ENCODE data around the gene COIL. TPM values are rescaled to one million over a fixed set of nuclear protein-coding genes. Genes with fewer than 3 reads are reported as not detected.

Gene COIL
- total RNA-seq, 2 experiments from 2014 or later, result 19.4 to 20.3 TPM

- peaks cover 59% of the 10 kb centered on the region for H3K36me3 ChIP-seq (ENCODE audit: insufficient read depth, low read length)
- no peak for ATAC-seq (ENCODE audit: poor library complexity)
Observed at GRCh38 chr17:56947741-56948140, 13.1 kb downstream of the COIL start.

DNA sequence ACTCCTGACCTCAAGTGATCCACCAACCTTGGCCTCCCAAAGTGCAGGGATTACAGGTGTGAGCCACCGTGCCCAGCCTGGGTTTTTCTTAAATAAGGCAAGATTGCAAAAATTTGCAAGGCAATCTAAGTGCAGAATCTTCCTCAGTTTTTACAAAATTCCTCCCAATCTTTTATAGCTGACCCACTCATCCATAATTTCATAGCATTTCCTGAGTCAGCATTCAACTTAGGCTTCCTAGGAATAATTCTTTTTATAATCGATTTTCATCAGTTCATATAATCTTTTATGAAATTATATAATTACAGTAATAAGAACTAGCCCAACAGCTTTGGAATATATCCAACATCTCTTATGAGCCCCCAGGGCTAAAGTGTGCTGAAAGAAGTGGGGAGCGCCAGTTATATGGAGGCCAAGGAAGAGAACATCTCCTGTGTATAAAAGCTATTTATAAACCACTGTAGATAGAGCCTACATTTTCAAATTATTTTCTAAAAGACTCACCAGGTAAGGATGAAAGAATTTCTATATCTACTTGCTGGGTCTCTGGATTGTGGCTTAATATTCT lies 14.8 kb downstream of the COIL start:
- peaks cover 70% of the 10 kb centered on the region for H3K36me3 ChIP-seq (ENCODE audit: insufficient read depth, low read length)
- Mint-ChIP-seq H3K9me3 (no peaks in the 10 kb centered on the region), H3K27ac (no peak overlapping the region), H3K4me3 (no peak overlapping the region), H3K36me3 (ENCODE audit: low read depth) (peaks cover 93% of the 10 kb centered on the region), H3K27me3 (no peaks in the 10 kb centered on the region), H3K4me1 (ENCODE audit: low read depth) (no peaks in the 10 kb centered on the region)
- CTCF ChIA-PET, result no interaction called here
- POLR2A ChIA-PET, result no interaction called here
- intact Hi-C loops (cut with DNase I, micrococcal nuclease), result no loop called here
- no peaks in the 10 kb centered on the region for H3K4me1 ChIP-seq (ENCODE audit: insufficient read depth, low read length)
- no peak for TF ChIP-seq CTCF (IDR thresholded peaks at IDR 0.05)
- no peak for ATAC-seq (ENCODE audit: poor library complexity)
- H3K27ac ChIP-seq (ENCODE audit: low read depth in 1 of 2, low read length in 2 of 2), result no peak overlapping the region
- no peaks in the 10 kb centered on the region for H3K9me3 ChIP-seq (ENCODE audit: control insufficient read depth in 1 of 2, insufficient read depth in 1 of 2, low read length in 2 of 2)
- DNase-seq, result no peak
- H3K4me3 ChIP-seq (ENCODE audit: low read length), result no peak overlapping the region
- no peaks in the 10 kb centered on the region for H3K27me3 ChIP-seq (ENCODE audit: control insufficient read depth in 1 of 2, insufficient read depth in 2 of 2, low read length in 2 of 2)

More at GRCh38 chr17:56947741-56948140, 13.1 kb downstream of the COIL start:
- no peak overlapping the region for H3K4me3 Mint-ChIP-seq
- intact Hi-C loops (cut with DNase I, micrococcal nuclease), result no loop called here
- Histone ChIP-seq H3K9me3 (ENCODE audit: control insufficient read depth in 1 of 2, insufficient read depth in 1 of 2, low read length in 2 of 2) (no peaks in the 10 kb centered on the region), H3K27ac (ENCODE audit: low read depth in 1 of 2, low read length in 2 of 2) (no peak overlapping the region), H3K4me3 (ENCODE audit: low read length) (no peak overlapping the region), H3K4me1 (ENCODE audit: insufficient read depth, low read length) (no peaks in the 10 kb centered on the region), H3K27me3 (ENCODE audit: control insufficient read depth in 1 of 2, insufficient read depth in 2 of 2, low read length in 2 of 2) (no peaks in the 10 kb centered on the region)
- TF ChIP-seq CTCF (IDR thresholded peaks at IDR 0.05), result no peak
- no peak overlapping the region for H3K27ac Mint-ChIP-seq
- no peaks in the 10 kb centered on the region for H3K27me3 Mint-ChIP-seq
- ChIA-PET POLR2A (no interaction called here), CTCF (interaction anchor here (0.6 kb wide), 1 partner anchor 59 kb away, joined by 3 read pairs; no protein-coding TSS in a partner anchor)
- H3K9me3 Mint-ChIP-seq, result no peaks in the 10 kb centered on the region
- H3K4me1 Mint-ChIP-seq (ENCODE audit: low read depth), result no peaks in the 10 kb centered on the region
- peaks cover 88% of the 10 kb centered on the region for H3K36me3 Mint-ChIP-seq (ENCODE audit: low read depth)
- no peak for DNase-seq

GRCh38 chr17:56943505-56944125 lies 17.2 kb downstream of the COIL start:
- no peak for DNase-seq
- peaks cover 89% of the 10 kb centered on the region for H3K36me3 Mint-ChIP-seq (ENCODE audit: low read depth)
- no peak overlapping the region for H3K27ac Mint-ChIP-seq
- Histone ChIP-seq H3K27ac (ENCODE audit: low read depth in 1 of 2, low read length in 2 of 2) (no peak overlapping the region), H3K4me3 (ENCODE audit: low read length) (no peak overlapping the region), H3K36me3 (ENCODE audit: insufficient read depth, low read length) (peaks cover 54% of the 10 kb centered on the region), H3K27me3 (ENCODE audit: control insufficient read depth in 1 of 2, insufficient read depth in 2 of 2, low read length in 2 of 2) (no peaks in the 10 kb centered on the region), H3K4me1 (ENCODE audit: insufficient read depth, low read length) (no peaks in the 10 kb centered on the region), H3K9me3 (ENCODE audit: control insufficient read depth in 1 of 2, insufficient read depth in 1 of 2, low read length in 2 of 2) (no peaks in the 10 kb centered on the region)
- no peaks in the 10 kb centered on the region for H3K4me1 Mint-ChIP-seq (ENCODE audit: low read depth)
- CTCF ChIA-PET, result interaction anchor here (1.0 kb wide), 2 partner anchors 17 to 124 kb away, joined by 3 read pairs; partner anchors contain the start of gene COIL
- H3K9me3 Mint-ChIP-seq, result no peaks in the 10 kb centered on the region
- no peak for ATAC-seq (ENCODE audit: poor library complexity)
- no peaks in the 10 kb centered on the region for H3K27me3 Mint-ChIP-seq
- H3K4me3 Mint-ChIP-seq, result no peak overlapping the region
- no peak for TF ChIP-seq CTCF (IDR thresholded peaks at IDR 0.05)
- intact Hi-C loops (cut with DNase I, micrococcal nuclease), result loop anchor here in 1 of 2 experiments (5.0 kb wide), 1 partner anchor 351 kb away; the partner anchor contains the start of gene NOG
- POLR2A ChIA-PET, result no interaction called here

Data from CD4-positive, alpha-beta T cell (primary cell).